Measurements from ENCODE around the gene PPP1R27.

Gene PPP1R27

DNA sequence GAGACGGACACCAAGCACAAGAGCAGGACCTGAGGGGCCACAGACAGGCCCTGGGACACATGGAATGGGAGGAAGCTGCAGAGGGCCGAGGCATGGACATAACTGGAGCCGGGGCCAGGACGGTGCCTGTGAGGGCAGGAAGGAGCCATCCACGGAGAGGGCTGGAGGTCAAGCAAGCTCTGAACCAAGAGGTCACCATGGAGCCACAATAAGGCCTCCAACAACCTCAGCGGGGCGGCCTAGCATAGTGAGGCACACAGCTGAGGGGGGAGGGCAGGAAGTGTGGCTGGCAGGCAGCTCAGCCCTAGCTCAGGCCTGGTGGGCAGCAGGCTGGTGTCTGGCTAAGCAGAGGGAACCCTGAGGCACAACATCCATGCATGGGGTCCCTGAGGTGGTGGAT, 6.2 kb downstream of the PPP1R27 start:
- Histone ChIP-seq H3K27me3 (replicated peaks in 2 of 5; ENCODE audit: control insufficient read depth in 4 of 5, insufficient read depth in 5 of 5, low read length in 4 of 5) (no peaks in the 10 kb centered on the region), H3K4me1 (ENCODE audit: control extremely low read depth in 1 of 4, control insufficient read depth in 4 of 4, insufficient read depth in 4 of 4, low read length in 3 of 4) (peaks cover 0 to 27% (median 21%) of the 10 kb centered on the region in 4 experiments), H3K9me3 (ENCODE audit: control extremely low read depth in 1 of 5, control insufficient read depth in 4 of 5, insufficient read depth in 2 of 5, low read depth in 1 of 5, low read length in 4 of 5) (no peaks in the 10 kb centered on the region), H3K36me3 (ENCODE audit: control insufficient read depth in 4 of 4, insufficient read depth in 4 of 4, low read length in 3 of 4) (peaks cover 2 to 12% (median 9%) of the 10 kb centered on the region in 4 experiments), H3K27ac (ENCODE audit: insufficient read depth in 1 of 2, low read depth in 1 of 2, low read length in 2 of 2, poor library complexity in 1 of 2, severe bottlenecking in 2 of 2) (no peak overlapping the region), H3K4me3 (ENCODE audit: control insufficient read depth in 1 of 7, extremely low read depth in 1 of 7, insufficient read depth in 4 of 7, low read depth in 2 of 7, low read length in 6 of 7) (no peak overlapping the region)
- ChIA-PET CTCF (interaction anchor here (1.2 to 1.9 kb wide), 4 partner anchors 8 to 143 kb away, joined by 3 to 5 read pairs (median 4); no protein-coding TSS in a partner anchor), POLR2A (no interaction called here)
- no peak for DNase-seq
- 93% methylated on average over 6 of the region's 7 CpGs for WGBS (ENCODE audit: insufficient coverage)

DNA sequence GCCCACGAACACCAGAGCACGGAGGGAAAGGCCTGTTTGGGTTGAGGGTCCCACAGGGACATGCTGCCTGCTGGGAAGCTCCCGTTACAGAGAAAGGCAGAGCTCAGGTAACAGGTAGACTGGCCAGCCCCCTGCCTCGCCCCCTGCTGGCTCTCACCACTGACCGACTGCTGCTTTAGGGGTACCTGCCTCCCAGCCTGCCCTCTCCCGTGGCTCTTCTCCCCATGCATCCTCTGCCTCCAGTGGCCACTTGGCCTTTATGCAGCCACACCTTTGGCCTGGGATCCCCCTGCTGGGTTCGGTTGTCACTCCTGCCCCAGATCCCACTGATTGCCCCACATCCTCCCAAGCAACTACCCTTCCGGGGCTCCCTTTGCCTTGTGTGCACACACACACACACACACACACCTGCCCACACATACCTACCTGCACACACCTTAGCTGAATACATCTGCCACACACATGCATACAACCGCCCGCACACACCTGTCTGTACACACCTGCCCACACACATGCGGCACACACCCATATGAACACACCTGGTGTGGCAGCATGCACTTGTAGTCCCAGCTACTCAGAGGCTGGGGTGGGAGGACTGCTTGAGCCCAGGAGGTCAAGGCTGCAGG, 8.9 kb downstream of the PPP1R27 start:
- WGBS (ENCODE audit: insufficient coverage) = 88% methylated on average over 8 of the region's 11 CpGs
- H3K9me3 ChIP-seq (ENCODE audit: control extremely low read depth in 1 of 5, control insufficient read depth in 4 of 5, insufficient read depth in 2 of 5, low read depth in 1 of 5, low read length in 4 of 5) = no peaks in the 10 kb centered on the region
- CTCF ChIA-PET = interaction anchor here (0.9 kb wide), 1 partner anchor 13 kb away, joined by 3 read pairs; no protein-coding TSS in a partner anchor

DNA sequence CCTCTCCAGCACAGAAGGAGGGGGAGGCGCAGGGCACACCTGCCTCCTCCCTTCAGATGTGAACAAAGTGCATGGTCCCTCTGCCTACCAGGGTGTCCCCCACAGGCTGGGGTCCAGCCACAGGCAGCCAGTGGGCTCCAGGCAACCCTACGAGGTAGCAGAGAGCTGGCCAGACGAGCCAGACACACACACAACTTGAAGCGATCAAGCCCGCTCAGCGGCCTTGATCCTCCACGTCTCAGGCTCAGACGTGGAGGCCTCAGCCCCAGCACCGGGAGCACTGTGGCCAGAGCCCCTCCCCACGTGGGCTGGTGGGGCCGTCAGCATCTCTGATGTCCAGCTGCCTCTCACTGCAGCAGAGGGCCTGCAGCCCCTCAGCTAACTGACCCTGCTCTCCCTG, 10.3 kb downstream of the PPP1R27 start:
- Histone ChIP-seq H3K4me1 (ENCODE audit: control extremely low read depth in 1 of 4, control insufficient read depth in 4 of 4, insufficient read depth in 4 of 4, low read length in 3 of 4) (peaks cover 0 to 18% (median 5%) of the 10 kb centered on the region in 4 experiments), H3K27ac (ENCODE audit: insufficient read depth in 1 of 2, low read depth in 1 of 2, low read length in 2 of 2, poor library complexity in 1 of 2, severe bottlenecking in 2 of 2) (no peak overlapping the region), H3K9me3 (ENCODE audit: control extremely low read depth in 1 of 5, control insufficient read depth in 4 of 5, insufficient read depth in 2 of 5, low read depth in 1 of 5, low read length in 4 of 5) (no peaks in the 10 kb centered on the region), H3K4me3 (ENCODE audit: control insufficient read depth in 1 of 7, extremely low read depth in 1 of 7, insufficient read depth in 4 of 7, low read depth in 2 of 7, low read length in 6 of 7) (no peak overlapping the region), H3K27me3 (replicated peaks in 2 of 5; ENCODE audit: control insufficient read depth in 4 of 5, insufficient read depth in 5 of 5, low read length in 4 of 5) (peaks cover 0 to under 1% (median 0%) of the 10 kb centered on the region in 5 experiments), H3K36me3 (ENCODE audit: control insufficient read depth in 4 of 4, insufficient read depth in 4 of 4, low read length in 3 of 4) (peaks cover 2 to 24% (median 14%) of the 10 kb centered on the region in 4 experiments)
- CTCF ChIA-PET = interaction anchor here (1.4 kb wide), 1 partner anchor 94 kb away, joined by 4 read pairs; no protein-coding TSS in a partner anchor
- DNase-seq = no peak
- POLR2A ChIA-PET = interaction anchor here (0.6 kb wide), 1 partner anchor 11 kb away, joined by 3 read pairs; no protein-coding TSS in a partner anchor
- WGBS (ENCODE audit: insufficient coverage) = 98% methylated on average over 10 of the region's 11 CpGs

More for the DNA sequence above, 8.9 kb downstream of the PPP1R27 start:
- no peak overlapping the region for H3K27ac ChIP-seq (ENCODE audit: insufficient read depth in 1 of 2, low read depth in 1 of 2, low read length in 2 of 2, poor library complexity in 1 of 2, severe bottlenecking in 2 of 2)
- DNase-seq = no peak
- POLR2A ChIA-PET = interaction anchor here (0.5 kb wide), 1 partner anchor 17 kb away, joined by 7 read pairs; no protein-coding TSS in a partner anchor
- no peak overlapping the region for H3K4me3 ChIP-seq (ENCODE audit: control insufficient read depth in 1 of 7, extremely low read depth in 1 of 7, insufficient read depth in 4 of 7, low read depth in 2 of 7, low read length in 6 of 7)
- peaks cover 2 to 24% (median 16%) of the 10 kb centered on the region in 4 experiments for H3K36me3 ChIP-seq (ENCODE audit: control insufficient read depth in 4 of 4, insufficient read depth in 4 of 4, low read length in 3 of 4)
- H3K4me1 ChIP-seq (ENCODE audit: control extremely low read depth in 1 of 4, control insufficient read depth in 4 of 4, insufficient read depth in 4 of 4, low read length in 3 of 4) = peaks cover 0 to 18% (median 5%) of the 10 kb centered on the region in 4 experiments
- H3K27me3 ChIP-seq (replicated peaks in 2 of 5; ENCODE audit: control insufficient read depth in 4 of 5, insufficient read depth in 5 of 5, low read length in 4 of 5) = no peaks in the 10 kb centered on the region

DNA sequence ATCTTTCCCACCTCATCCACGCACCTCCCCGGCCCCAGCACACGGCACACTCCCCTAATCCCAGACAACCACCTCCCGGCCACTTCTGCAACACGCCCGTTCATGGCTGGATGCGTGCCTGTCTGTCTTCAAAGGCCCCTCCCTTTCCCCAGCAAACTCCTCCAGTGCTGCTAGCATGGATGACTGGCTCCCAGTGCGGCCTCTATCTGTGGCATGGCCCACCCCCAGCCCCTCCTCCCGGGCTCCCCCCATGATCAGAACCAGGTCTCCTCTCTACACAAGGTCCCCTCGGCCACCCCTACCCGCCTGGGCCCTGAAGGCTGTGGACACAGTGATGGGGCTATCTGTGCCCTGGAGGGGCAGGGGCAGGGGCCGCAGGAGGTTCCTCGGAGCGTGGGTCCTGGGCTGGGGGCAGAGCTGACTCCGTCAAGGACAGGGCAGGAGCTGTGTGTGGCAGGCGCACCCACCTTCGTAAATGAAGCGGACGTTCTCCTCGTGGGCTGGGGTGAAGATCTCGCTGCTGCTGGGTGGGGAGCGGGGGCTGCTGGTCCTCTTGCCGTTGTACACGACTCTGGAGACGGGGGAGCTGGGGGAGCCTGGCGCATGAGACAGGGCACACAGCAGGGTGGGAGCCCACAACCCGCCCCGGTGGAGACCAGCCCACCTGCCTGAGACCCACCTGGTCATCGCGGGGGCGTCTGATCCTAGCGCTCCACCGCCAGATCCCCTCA, 10.9 kb downstream of the PPP1R27 start:
- 95% methylated on average over 32 of the region's 33 CpGs for WGBS (ENCODE audit: insufficient coverage)
- POLR2A ChIA-PET = no interaction called here
- no peak for DNase-seq
- no peaks in the 10 kb centered on the region for H3K9me3 ChIP-seq (ENCODE audit: control extremely low read depth in 1 of 5, control insufficient read depth in 4 of 5, insufficient read depth in 2 of 5, low read depth in 1 of 5, low read length in 4 of 5)
- CTCF ChIA-PET = interaction anchor here (1.4 kb wide), 1 partner anchor 93 kb away, joined by 4 read pairs; no protein-coding TSS in a partner anchor
- H3K36me3 ChIP-seq (ENCODE audit: control insufficient read depth in 4 of 4, insufficient read depth in 4 of 4, low read length in 3 of 4) = peaks cover 2 to 24% (median 14%) of the 10 kb centered on the region in 4 experiments
- peaks cover 0 to 17% (median 5%) of the 10 kb centered on the region in 4 experiments for H3K4me1 ChIP-seq (ENCODE audit: control extremely low read depth in 1 of 4, control insufficient read depth in 4 of 4, insufficient read depth in 4 of 4, low read length in 3 of 4)
- no peak overlapping the region for H3K27ac ChIP-seq (ENCODE audit: insufficient read depth in 1 of 2, low read depth in 1 of 2, low read length in 2 of 2, poor library complexity in 1 of 2, severe bottlenecking in 2 of 2)
- no peak overlapping the region for H3K4me3 ChIP-seq (ENCODE audit: control insufficient read depth in 1 of 7, extremely low read depth in 1 of 7, insufficient read depth in 4 of 7, low read depth in 2 of 7, low read length in 6 of 7)
- peaks cover 0 to 6% (median 0%) of the 10 kb centered on the region in 5 experiments for H3K27me3 ChIP-seq (replicated peaks in 2 of 5; ENCODE audit: control insufficient read depth in 4 of 5, insufficient read depth in 5 of 5, low read length in 4 of 5)

DNA sequence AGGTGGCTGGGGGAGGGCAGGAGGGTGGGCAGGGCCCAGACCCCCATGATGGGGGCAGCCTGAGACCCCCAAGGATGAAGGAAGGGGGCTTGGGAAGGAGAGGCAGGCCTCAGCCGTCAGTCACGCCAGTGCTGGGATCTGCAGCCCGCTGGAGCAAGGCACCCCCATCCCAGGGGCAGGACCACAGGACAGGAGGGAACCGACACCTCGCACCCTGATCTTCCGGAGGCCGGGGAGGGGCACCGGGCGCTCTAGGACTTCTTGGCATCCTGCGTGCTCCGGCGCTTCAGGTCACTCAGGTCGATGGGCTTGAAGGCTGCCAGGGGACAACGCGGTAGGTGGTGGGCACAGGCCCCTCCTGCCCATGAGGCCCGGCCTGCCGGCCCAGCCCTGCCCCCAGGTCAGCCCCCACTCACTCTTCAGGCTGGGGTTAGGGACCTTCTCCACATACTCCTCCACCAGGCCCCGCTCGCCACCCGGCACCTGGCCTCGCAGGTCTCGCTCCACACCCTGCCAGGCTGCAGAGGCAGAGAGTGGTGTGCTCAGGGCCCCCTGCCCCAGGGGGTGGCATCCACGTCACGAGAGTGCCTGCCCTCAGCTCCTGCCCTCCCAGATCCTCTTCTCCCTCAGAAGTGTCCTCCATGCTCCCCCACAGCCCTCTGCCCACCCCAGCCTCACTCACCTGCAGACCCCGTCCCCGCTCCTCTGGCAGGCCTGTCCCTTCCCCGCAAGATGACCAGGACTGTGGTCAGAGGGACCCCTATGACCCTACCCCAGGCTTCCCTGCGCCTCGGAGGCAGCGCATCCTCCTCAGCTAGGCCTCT, 11.6 kb downstream of the PPP1R27 start:
- Histone ChIP-seq H3K27ac (ENCODE audit: insufficient read depth in 1 of 2, low read depth in 1 of 2, low read length in 2 of 2, poor library complexity in 1 of 2, severe bottlenecking in 2 of 2) (no peak overlapping the region), H3K36me3 (ENCODE audit: control insufficient read depth in 4 of 4, insufficient read depth in 4 of 4, low read length in 3 of 4) (peaks cover 2 to 24% (median 14%) of the 10 kb centered on the region in 4 experiments), H3K27me3 (replicated peaks in 2 of 5; ENCODE audit: control insufficient read depth in 4 of 5, insufficient read depth in 5 of 5, low read length in 4 of 5) (peaks cover 0 to 9% (median 2%) of the 10 kb centered on the region in 5 experiments), H3K4me3 (ENCODE audit: control insufficient read depth in 1 of 7, extremely low read depth in 1 of 7, insufficient read depth in 4 of 7, low read depth in 2 of 7, low read length in 6 of 7) (no peak overlapping the region), H3K4me1 (ENCODE audit: control extremely low read depth in 1 of 4, control insufficient read depth in 4 of 4, insufficient read depth in 4 of 4, low read length in 3 of 4) (peaks cover 0 to 12% (median 5%) of the 10 kb centered on the region in 4 experiments), H3K9me3 (ENCODE audit: control extremely low read depth in 1 of 5, control insufficient read depth in 4 of 5, insufficient read depth in 2 of 5, low read depth in 1 of 5, low read length in 4 of 5) (no peaks in the 10 kb centered on the region)
- 98% methylated on average over 27 of the region's 30 CpGs for WGBS (ENCODE audit: insufficient coverage)
- ChIA-PET POLR2A (no interaction called here), CTCF (interaction anchor here (1.2 to 2.3 kb wide), 2 partner anchors 11 to 93 kb away, joined by 3 to 9 read pairs; partner anchors contain the start of genes MCRIP1 and PPP1R27)
- DNase-seq = no peak

DNA sequence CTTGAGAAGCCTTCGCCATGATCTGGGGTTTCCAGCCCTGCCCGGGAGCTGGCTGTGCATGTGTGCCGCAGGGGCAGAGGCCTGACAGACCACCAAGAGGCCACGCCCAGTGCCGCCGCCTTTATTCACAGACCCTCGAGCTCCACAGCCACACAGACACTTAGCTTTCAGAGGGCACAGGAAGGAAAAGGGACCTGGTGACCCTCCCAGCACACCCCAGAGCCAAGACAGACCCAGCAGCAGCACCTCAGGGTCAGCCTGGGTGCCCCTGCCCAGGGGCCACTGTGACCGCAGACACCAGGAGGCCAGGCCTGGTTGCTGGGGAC, 12.6 kb downstream of the PPP1R27 start:
- peaks cover 2 to 24% (median 14%) of the 10 kb centered on the region in 4 experiments for H3K36me3 ChIP-seq (ENCODE audit: control insufficient read depth in 4 of 4, insufficient read depth in 4 of 4, low read length in 3 of 4)
- ChIA-PET CTCF (interaction anchor here (0.8 to 2.3 kb wide), 5 partner anchors 8 to 92 kb away, joined by 3 to 9 read pairs (median 4); partner anchors contain the start of genes MCRIP1 and PPP1R27), POLR2A (interaction anchor here (0.9 kb wide), 1 partner anchor 33 kb away, joined by 3 read pairs; no protein-coding TSS in a partner anchor)
- DNase-seq = no peak
- peaks cover 0 to 12% (median 5%) of the 10 kb centered on the region in 4 experiments for H3K4me1 ChIP-seq (ENCODE audit: control extremely low read depth in 1 of 4, control insufficient read depth in 4 of 4, insufficient read depth in 4 of 4, low read length in 3 of 4)
- WGBS (ENCODE audit: insufficient coverage) = 83% methylated on average over 5 of the region's 8 CpGs
- H3K27me3 ChIP-seq (replicated peaks in 2 of 5; ENCODE audit: control insufficient read depth in 4 of 5, insufficient read depth in 5 of 5, low read length in 4 of 5) = peaks cover 0 to 19% (median 3%) of the 10 kb centered on the region in 5 experiments
- H3K27ac ChIP-seq (ENCODE audit: insufficient read depth in 1 of 2, low read depth in 1 of 2, low read length in 2 of 2, poor library complexity in 1 of 2, severe bottlenecking in 2 of 2) = peak overlapping the region in 1 of 2 experiments; percentile 54
- H3K9me3 ChIP-seq (ENCODE audit: control extremely low read depth in 1 of 5, control insufficient read depth in 4 of 5, insufficient read depth in 2 of 5, low read depth in 1 of 5, low read length in 4 of 5) = no peaks in the 10 kb centered on the region
- H3K4me3 ChIP-seq (ENCODE audit: control insufficient read depth in 1 of 7, extremely low read depth in 1 of 7, insufficient read depth in 4 of 7, low read depth in 2 of 7, low read length in 6 of 7) = no peak overlapping the region
